Nephron (organoid): ENCODE measurements around the gene ZC3H4.

ENCODE experiments used
- H3K27ac Mint-ChIP-seq, 3 experiments: 2 replicates each; pipeline ENCODE4 v1.8.0; 2020; ENCODE audit warnings: mixed read lengths in 3 of 3, mild to moderate bottlenecking in 2 of 3, moderate library complexity in 1 of 3
- H3K27me3 Mint-ChIP-seq: 2 replicates; pipeline ENCODE4 v1.8.0; 2021; ENCODE audit warnings: low read depth, mild to moderate bottlenecking, moderate library complexity, mixed read lengths
- H3K36me3 Mint-ChIP-seq: 2 replicates; pipeline ENCODE4 v1.8.0; 2020; ENCODE audit warnings: low read depth, mixed read lengths
- H3K4me1 Mint-ChIP-seq: 2 replicates; pipeline ENCODE4 v1.8.0; 2020; ENCODE audit warnings: mixed read lengths
- H3K4me3 Mint-ChIP-seq, 3 experiments: 2 replicates each; pipeline ENCODE4 v1.8.0; 2020; ENCODE audit warnings: mild to moderate bottlenecking in 3 of 3, mixed read lengths in 3 of 3, moderate library complexity in 2 of 3
- H3K9me3 Mint-ChIP-seq: 2 replicates; pipeline ENCODE4 v1.8.0; 2020; ENCODE audit warnings: mixed read lengths
- CTCF ChIP-seq, 3 experiments: fragments of 200-600 bp; sonication (generic); IDR thresholded peaks; one replicate each; pipeline ENCODE4 v1.5.0; 2021; ENCODE audit warnings: antibody characterized with exemption in 3 of 3; ENCODE audit not compliant: unreplicated experiment in 3 of 3

The ZC3H4 gene

GRCh38 chr19:47045867-47046470 lies 67.6 kb downstream of the ZC3H4 start:
- H3K9me3 Mint-ChIP-seq, result no peaks in the 10 kb centered on the region
- H3K36me3 Mint-ChIP-seq, result peaks cover 3% of the 10 kb centered on the region
- H3K4me3 Mint-ChIP-seq, result peak overlapping the region in 1 of 3 experiments; percentile 96
- TF ChIP-seq CTCF (IDR thresholded peaks at IDR 0.05; ENCODE audit: unreplicated experiment in 3 of 3), result no peak
- no peaks in the 10 kb centered on the region for H3K27me3 Mint-ChIP-seq
- peaks cover 5% of the 10 kb centered on the region for H3K4me1 Mint-ChIP-seq
- no peak overlapping the region for H3K27ac Mint-ChIP-seq

GRCh38 chr19:47044946-47045866 lies 68.4 kb downstream of the ZC3H4 start:
- Mint-ChIP-seq H3K27me3 (no peaks in the 10 kb centered on the region), H3K4me3 (no peak overlapping the region), H3K27ac (no peak overlapping the region), H3K36me3 (peaks cover 3% of the 10 kb centered on the region), H3K4me1 (peaks cover 5% of the 10 kb centered on the region), H3K9me3 (no peaks in the 10 kb centered on the region)
- no peak for TF ChIP-seq CTCF (IDR thresholded peaks at IDR 0.05; ENCODE audit: unreplicated experiment in 3 of 3)

DNA sequence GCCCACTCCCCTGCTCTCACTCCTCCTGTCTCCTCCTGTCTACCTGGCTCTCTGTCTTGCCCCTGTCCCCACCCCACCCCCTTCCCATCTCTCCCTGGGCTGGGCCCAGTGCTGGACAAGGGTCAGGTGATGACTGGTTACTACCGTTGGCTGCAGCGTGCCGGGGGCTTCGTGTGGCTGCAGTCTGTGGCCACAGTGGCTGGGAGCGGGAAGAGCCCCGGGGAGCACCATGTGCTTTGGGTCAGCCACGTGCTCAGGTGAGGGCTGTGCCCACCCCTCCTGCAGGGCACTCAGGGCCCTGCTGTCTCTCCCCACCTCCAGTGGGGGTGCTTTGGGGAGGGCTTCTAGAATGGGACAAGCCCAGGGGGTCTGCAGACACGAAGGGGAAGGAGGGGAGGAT lies 72.7 kb downstream of the ZC3H4 start:
- H3K36me3 Mint-ChIP-seq, result no peaks in the 10 kb centered on the region

GRCh38 chr19:47039239-47039874 lies 74.2 kb downstream of the ZC3H4 start:
- no peak overlapping the region for H3K27ac Mint-ChIP-seq
- H3K36me3 Mint-ChIP-seq, result no peaks in the 10 kb centered on the region
- H3K4me1 Mint-ChIP-seq, result peaks cover 15% of the 10 kb centered on the region
- no peak overlapping the region for H3K4me3 Mint-ChIP-seq
- H3K27me3 Mint-ChIP-seq, result no peaks in the 10 kb centered on the region
- no peak for TF ChIP-seq CTCF (IDR thresholded peaks at IDR 0.05; ENCODE audit: unreplicated experiment in 3 of 3)
- H3K9me3 Mint-ChIP-seq, result no peaks in the 10 kb centered on the region

More for the DNA sequence above, 72.7 kb downstream of the ZC3H4 start:
- no peak for TF ChIP-seq CTCF (IDR thresholded peaks at IDR 0.05; ENCODE audit: unreplicated experiment in 3 of 3)
- H3K9me3 Mint-ChIP-seq, result no peaks in the 10 kb centered on the region
- H3K27me3 Mint-ChIP-seq, result no peaks in the 10 kb centered on the region
- H3K4me1 Mint-ChIP-seq, result peaks cover 5% of the 10 kb centered on the region
- no peak overlapping the region for H3K4me3 Mint-ChIP-seq
- H3K27ac Mint-ChIP-seq, result no peak overlapping the region

DNA sequence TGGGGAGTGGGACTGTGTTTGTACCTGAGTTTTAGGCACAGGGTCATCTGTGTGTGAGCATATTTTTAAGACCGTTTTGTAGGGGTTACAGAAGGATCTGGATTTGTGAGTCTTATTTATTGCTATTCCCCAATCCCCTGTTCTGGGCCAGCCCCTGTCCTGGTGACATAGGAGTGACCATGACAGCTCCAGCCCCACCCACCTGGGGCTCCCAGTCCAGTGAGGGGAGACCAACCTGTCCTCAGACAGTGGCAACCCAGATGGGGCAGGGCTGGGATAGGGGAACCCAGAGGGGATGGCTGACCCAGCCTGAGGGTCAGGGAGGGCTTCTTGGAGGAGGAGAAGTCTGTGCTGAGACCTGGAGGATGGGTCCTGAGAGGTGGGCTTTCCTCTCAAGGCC lies 75.8 kb downstream of the ZC3H4 start:
- Mint-ChIP-seq H3K36me3 (no peaks in the 10 kb centered on the region), H3K4me3 (peak overlapping the region; percentile 15 to 60 (median 57)), H3K27ac (no peak overlapping the region), H3K9me3 (no peaks in the 10 kb centered on the region), H3K4me1 (peaks cover 15% of the 10 kb centered on the region), H3K27me3 (peaks cover 4% of the 10 kb centered on the region)
- no peak for TF ChIP-seq CTCF (IDR thresholded peaks at IDR 0.05; ENCODE audit: unreplicated experiment in 3 of 3)
